HUDEP-2 (cell line): ENCODE measurements around the gene ANXA2.
"Not testable (repeated sequence)": the region's sequence is repeated elsewhere in the genome, so short reads cannot be mapped to it uniquely, and the experiment has no call there.

ENCODE experiments used
- DNase-seq, 76 experiments: peaks; one replicate each; lab custom pipeline; 2025; ENCODE audit not compliant: unreplicated experiment in 76 of 76; lab: John Stamatoyannopoulos, UW

The ANXA2 gene

GRCh38 chr15:60411774-60412425, 14.1 kb upstream of the ANXA2 start:
- DNase-seq = no peak

- not testable (repeated sequence) for DNase-seq
Observed at GRCh38 chr15:60410350-60410749, 12.6 kb upstream of the ANXA2 start.

- DNase-seq = no peak
Observed at GRCh38 chr15:60408463-60408981, 10.7 kb upstream of the ANXA2 start.

- DNase-seq = no peak
Observed at GRCh38 chr15:60407415-60407805, 9.6 kb upstream of the ANXA2 start.

GRCh38 chr15:60406513-60407414, 9.0 kb upstream of the ANXA2 start:
- DNase-seq = no peak

- no peak for DNase-seq
Observed at GRCh38 chr15:60405399-60405798, 7.6 kb upstream of the ANXA2 start.

GRCh38 chr15:60404351-60404750, 6.6 kb upstream of the ANXA2 start:
- DNase-seq = not testable (repeated sequence)

- DNase-seq = no peak
Observed at GRCh38 chr15:60400944-60401343, 3.2 kb upstream of the ANXA2 start.

GRCh38 chr15:60399931-60400330, 2.1 kb upstream of the ANXA2 start:
- no peak for DNase-seq

GRCh38 chr15:60399246-60399915, 1.6 kb upstream of the ANXA2 start:
- no peak for DNase-seq

GRCh38 chr15:60396958-60397771, 621 bp downstream of the ANXA2 start:
- DNase-seq = peak in 69 of 76 experiments; percentile 18 to 77 (median 54)

GRCh38 chr15:60396560-60396957, 1.2 kb downstream of the ANXA2 start:
- DNase-seq = no peak

- no peak for DNase-seq
Observed at GRCh38 chr15:60396100-60396499, 1.7 kb downstream of the ANXA2 start.

GRCh38 chr15:60395276-60396011, 2.3 kb downstream of the ANXA2 start:
- no peak for DNase-seq

- no peak for DNase-seq
Observed at GRCh38 chr15:60394689-60395097, 3.1 kb downstream of the ANXA2 start.

- DNase-seq = no peak
Observed at GRCh38 chr15:60392986-60393790, 4.6 kb downstream of the ANXA2 start.

- no peak for DNase-seq
Observed at GRCh38 chr15:60392601-60392985, 5.2 kb downstream of the ANXA2 start.

- peak in 1 of 76 experiments; percentile 2 for DNase-seq
Observed at GRCh38 chr15:60391722-60392315, 6.0 kb downstream of the ANXA2 start.
